Endothelial cell of umbilical vein (primary cell): Measurements from ENCODE around the gene PLK5.

ENCODE experiments used
- EZH2 ChIP-seq: IDR thresholded peaks from 2 replicates; pipeline ENCODE4 v1.6.1; 2012; ENCODE audit warnings: borderline replicate concordance, low read depth, mild to moderate bottlenecking, moderate library complexity, low read length, inconsistent platforms; ENCODE audit not compliant: severe bottlenecking
- JUN ChIP-seq: IDR thresholded peaks from 2 replicates; pipeline ENCODE4 v1.6.1; 2011; ENCODE audit warnings: borderline replicate concordance, low read depth; ENCODE audit not compliant: insufficient read length, insufficient read depth
- POLR2A ChIP-seq: IDR thresholded peaks from 2 replicates; pipeline ENCODE4 v1.6.1; 2012; ENCODE audit warnings: low read depth, mild to moderate bottlenecking, control low read depth, low read length
- POLR2AphosphoS5 ChIP-seq: IDR thresholded peaks from 2 replicates; pipeline ENCODE4 v1.6.1; 2012; ENCODE audit warnings: low read depth, mild to moderate bottlenecking, control low read depth, low read length, moderate library complexity; ENCODE audit not compliant: insufficient read depth
- TF ChIP-seq, protein P1 (sequence below), 2 donors: IDR thresholded peaks; 1 replicate in 1 of 2; 2 replicates in 1 of 2; pipeline ENCODE4 v1.5.1; 2011; ENCODE audit warnings: low read length in 2 of 2, mild to moderate bottlenecking in 2 of 2, moderate library complexity in 2 of 2, control low read depth in 1 of 2, inconsistent platforms in 1 of 2, low read depth in 1 of 2; ENCODE audit not compliant: insufficient read depth in 1 of 2; ENCODE audit errors: extremely low read depth in 1 of 2
- TF ChIP-seq, protein P2 (sequence below): IDR thresholded peaks from 2 replicates; pipeline ENCODE4 v1.6.1; 2011; ENCODE audit not compliant: insufficient read depth, insufficient read length

DNA sequence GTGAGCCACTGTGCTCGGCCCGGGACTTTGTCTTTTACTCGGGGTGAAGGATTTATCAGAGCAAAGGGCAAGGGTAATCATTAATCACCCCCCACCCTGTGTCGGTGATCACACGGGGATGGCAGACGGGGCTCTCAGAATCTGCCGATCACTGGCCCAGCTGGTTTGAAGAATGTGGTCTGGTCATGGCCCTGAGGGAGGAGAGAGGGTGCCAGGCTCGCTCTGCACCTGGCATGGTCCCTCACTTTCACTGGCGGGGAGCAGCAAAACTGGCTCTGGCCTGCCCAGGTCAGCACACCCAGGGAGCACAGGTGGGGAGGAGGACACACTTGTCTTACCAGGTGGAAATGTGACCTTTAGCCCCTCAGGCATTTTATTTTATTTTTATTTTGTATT is 22.7 kb upstream of the PLK5 start:
- TF ChIP-seq, protein P1, sequence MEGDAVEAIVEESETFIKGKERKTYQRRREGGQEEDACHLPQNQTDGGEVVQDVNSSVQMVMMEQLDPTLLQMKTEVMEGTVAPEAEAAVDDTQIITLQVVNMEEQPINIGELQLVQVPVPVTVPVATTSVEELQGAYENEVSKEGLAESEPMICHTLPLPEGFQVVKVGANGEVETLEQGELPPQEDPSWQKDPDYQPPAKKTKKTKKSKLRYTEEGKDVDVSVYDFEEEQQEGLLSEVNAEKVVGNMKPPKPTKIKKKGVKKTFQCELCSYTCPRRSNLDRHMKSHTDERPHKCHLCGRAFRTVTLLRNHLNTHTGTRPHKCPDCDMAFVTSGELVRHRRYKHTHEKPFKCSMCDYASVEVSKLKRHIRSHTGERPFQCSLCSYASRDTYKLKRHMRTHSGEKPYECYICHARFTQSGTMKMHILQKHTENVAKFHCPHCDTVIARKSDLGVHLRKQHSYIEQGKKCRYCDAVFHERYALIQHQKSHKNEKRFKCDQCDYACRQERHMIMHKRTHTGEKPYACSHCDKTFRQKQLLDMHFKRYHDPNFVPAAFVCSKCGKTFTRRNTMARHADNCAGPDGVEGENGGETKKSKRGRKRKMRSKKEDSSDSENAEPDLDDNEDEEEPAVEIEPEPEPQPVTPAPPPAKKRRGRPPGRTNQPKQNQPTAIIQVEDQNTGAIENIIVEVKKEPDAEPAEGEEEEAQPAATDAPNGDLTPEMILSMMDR (IDR thresholded peaks at IDR 0.05; ENCODE audit: extremely low read depth in 1 of 2, insufficient read depth in 1 of 2, low read depth in 1 of 2, low read length in 2 of 2) = no peak
- TF ChIP-seq, protein P2, sequence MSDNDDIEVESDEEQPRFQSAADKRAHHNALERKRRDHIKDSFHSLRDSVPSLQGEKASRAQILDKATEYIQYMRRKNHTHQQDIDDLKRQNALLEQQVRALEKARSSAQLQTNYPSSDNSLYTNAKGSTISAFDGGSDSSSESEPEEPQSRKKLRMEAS = no peak
- TF ChIP-seq POLR2A = no peak
- TF ChIP-seq POLR2AphosphoS5 = no peak
- no peak for TF ChIP-seq JUN
- no peak for TF ChIP-seq EZH2
